Measurements from ENCODE around the gene PLEKHA7. TPM values are rescaled to one million over a fixed set of nuclear protein-coding genes. Genes with fewer than 3 reads are reported as not detected.

The PLEKHA7 gene
- total and polyA plus RNA-seq, 2 of the 13 experiments (the other 11 are each of a cell fraction or from before 2014, with no cell fraction given) = 17.5 to 18.7 TPM

- peak; percentile 72; the same call in 1 of the 2 replicates for TF ChIP-seq ARID4A (CRISPR knock-in tag; IDR thresholded peaks at IDR 0.05; ENCODE audit: borderline replicate concordance)
- 0 out of 2 replicates have a peak, but pooled peaks have one; percentile 35 for TF ChIP-seq FOXK2 (IDR thresholded peaks at IDR 0.05)
- TF ChIP-seq GABPA (IDR thresholded peaks at IDR 0.05; ENCODE audit: low read depth, low read length) = no peak; the same call in 1 of the 2 replicates
- TF ChIP-seq GABPA (CRISPR knock-in tag; IDR thresholded peaks at IDR 0.05; ENCODE audit: low read depth) = no peak; the same call in 1 of the 2 replicates
- peak; percentile 37; the same call in 1 of the 2 replicates for TF ChIP-seq POLR2AphosphoS5 (IDR thresholded peaks at IDR 0.05; ENCODE audit: low read depth, low read length)
- TF ChIP-seq BCL6 (CRISPR knock-in tag; IDR thresholded peaks at IDR 0.05) = peak; percentile 94
- peak; percentile 56; the same call in 1 of the 2 replicates for TF ChIP-seq ZNF503 (CRISPR knock-in tag; IDR thresholded peaks at IDR 0.05)
- TF ChIP-seq ZFP82 (CRISPR knock-in tag; IDR thresholded peaks at IDR 0.05; ENCODE audit: borderline replicate concordance) = no peak
- no peak for TF ChIP-seq ZNF513 (CRISPR knock-in tag; conservative IDR thresholded peaks at IDR 0.05)
- TF ChIP-seq PRMT3 (CRISPR knock-in tag; IDR thresholded peaks at IDR 0.05; ENCODE audit: borderline replicate concordance, low read depth) = 0 out of 2 replicates have a peak, but pooled peaks have one; percentile 21
- TF ChIP-seq TFE3 (CRISPR knock-in tag; IDR thresholded peaks at IDR 0.05) = peak; percentile 30; the same call in 1 of the 2 replicates
- no peak for TF ChIP-seq ZNF572 (CRISPR knock-in tag; IDR thresholded peaks at IDR 0.05)
- peak; percentile 45; the same call in 1 of the 2 replicates for TF ChIP-seq TAF1 (CRISPR knock-in tag; IDR thresholded peaks at IDR 0.05)
- TF ChIP-seq PITX1 (CRISPR knock-in tag; IDR thresholded peaks at IDR 0.05) = peak; percentile 62; the same call in 1 of the 2 replicates
- no peak for TF ChIP-seq E2F2 (CRISPR knock-in tag; IDR thresholded peaks at IDR 0.05; ENCODE audit: borderline replicate concordance)
- peak; percentile 97 for TF ChIP-seq PPARG (CRISPR knock-in tag; conservative IDR thresholded peaks at IDR 0.05)
- TF ChIP-seq CBX5 (CRISPR knock-in tag; IDR thresholded peaks at IDR 0.05; ENCODE audit: borderline replicate concordance) = peak; percentile 88
Measured at GRCh38 chr11:17012712-17013547, 1.3 kb downstream of the PLEKHA7 start (continued).
